NCI-H748 (cell line): Measurements from ENCODE around the gene FAM53A.

Experiments used
- DNase-seq: peaks from one replicate; lab custom pipeline; 2025; ENCODE audit not compliant: unreplicated experiment; lab: John Stamatoyannopoulos, UW

FAM53A gene

DNA sequence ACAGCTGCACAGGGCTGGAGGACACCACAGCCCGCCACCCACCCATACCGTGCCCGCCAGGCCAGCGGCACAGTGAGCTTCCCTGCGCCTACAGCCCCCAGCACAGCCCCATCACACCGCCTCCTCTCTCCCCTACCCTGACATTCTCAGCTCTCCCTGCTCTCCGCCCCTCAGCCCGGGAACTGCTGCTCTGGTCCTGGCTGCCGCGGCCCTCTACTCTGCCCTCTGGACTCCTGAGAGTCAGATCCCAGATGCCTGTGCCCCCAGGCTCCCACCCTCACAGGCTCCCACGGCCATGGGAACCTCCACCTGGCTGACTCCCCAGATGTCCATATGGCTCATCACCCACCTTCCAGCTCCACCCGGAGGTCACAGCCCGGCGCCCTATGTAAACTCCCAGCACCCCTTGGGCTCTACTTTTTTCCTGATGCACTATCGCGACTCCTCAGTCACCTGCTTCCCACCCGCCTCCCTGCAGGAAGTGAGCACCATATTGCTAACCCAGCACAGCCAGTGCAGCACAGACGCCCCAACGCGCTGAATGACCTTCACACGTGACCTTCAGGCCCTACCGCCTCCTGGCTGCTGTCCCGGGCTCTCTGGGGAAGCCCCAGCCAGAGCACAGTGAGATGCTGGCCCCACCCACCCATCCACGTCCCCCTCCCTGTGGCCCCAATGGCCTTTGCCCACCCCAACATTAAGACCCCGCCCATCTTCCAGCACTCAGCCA is 23.0 kb downstream of the FAM53A start:
- no peak for DNase-seq

DNA sequence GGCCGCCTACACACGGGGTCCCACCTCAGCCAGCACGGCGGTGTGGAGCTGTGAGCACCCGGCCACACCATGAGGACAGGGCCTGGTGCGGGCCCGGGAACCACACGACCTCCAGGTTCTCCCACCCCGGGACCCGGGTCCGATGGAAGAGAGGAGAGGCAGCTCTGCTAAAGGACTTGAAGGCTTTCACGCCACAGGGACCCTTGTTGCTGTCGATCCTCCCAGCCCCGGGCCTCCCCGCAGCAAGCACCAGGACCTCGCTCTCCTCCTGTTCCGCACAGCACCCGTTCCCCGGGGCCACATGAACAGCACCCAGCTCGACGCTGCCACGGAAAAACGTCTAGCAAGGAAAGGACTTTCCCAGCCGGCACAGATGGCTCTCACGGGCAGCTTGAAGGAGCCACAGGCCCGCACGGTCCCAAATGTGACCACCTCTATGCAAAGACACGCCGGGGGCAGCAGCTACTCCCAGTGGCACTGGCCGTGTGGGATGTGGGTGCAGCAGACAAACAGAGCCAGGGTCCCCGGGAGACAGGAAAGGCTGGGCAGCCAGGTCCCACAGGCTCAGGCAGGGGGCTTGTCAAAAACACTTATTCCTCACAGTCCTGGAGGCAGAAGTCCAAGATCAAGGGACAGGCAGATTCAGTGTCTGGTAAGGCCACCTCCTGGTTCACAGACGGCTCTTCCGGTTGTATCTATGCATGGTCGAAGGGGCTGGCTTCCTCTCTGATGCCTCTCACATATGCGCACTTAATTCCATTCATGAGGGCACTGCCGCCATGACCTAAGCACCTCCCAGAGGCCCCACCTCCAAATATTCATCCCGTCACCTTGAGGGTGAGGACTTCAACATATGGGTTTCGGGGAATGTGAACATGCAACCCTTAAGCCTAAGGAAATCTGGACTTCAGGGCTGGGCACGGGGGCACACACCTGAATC is 24.7 kb downstream of the FAM53A start:
- no peak for DNase-seq

DNA sequence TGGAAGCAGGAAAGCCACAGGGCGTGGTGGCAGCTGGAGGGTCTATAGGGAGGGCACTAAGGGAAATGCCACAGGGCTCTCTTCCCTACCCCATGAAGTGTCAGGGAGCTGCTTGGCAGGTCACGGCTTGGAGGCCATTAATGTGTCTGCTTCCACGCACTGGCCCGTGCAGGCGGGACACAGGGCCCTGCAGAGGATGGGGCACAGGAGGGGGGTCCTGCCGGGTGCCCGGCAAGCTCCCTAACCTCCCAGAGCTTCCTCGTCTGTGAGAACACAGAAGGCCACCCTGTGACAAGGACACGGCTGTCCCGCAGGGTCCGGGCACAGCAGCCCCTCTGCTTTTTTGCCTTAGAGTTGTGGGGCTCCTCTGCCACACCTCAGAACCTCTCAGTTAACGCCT is 25.5 kb downstream of the FAM53A start:
- DNase-seq: no peak

DNA sequence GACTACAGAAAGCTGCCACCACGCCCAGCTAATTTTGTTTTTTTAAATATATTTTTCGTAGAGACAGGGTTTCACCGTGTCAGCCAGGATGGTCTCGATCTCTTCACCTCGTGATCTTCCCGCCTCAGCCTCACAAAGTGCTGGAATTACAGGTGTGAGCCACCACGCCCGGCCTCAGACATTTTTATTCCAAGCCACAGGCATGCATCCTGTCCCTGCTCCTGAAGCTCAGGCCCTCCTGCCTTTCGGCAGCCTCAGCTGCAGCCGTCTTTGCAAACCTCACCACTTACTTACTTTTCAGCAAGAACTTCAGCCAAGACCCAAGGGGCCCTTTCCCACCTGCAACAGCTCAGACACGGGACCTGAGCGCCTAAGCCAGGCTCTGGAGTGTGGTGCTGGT is 26.0 kb downstream of the FAM53A start:
- DNase-seq: no peak

DNA sequence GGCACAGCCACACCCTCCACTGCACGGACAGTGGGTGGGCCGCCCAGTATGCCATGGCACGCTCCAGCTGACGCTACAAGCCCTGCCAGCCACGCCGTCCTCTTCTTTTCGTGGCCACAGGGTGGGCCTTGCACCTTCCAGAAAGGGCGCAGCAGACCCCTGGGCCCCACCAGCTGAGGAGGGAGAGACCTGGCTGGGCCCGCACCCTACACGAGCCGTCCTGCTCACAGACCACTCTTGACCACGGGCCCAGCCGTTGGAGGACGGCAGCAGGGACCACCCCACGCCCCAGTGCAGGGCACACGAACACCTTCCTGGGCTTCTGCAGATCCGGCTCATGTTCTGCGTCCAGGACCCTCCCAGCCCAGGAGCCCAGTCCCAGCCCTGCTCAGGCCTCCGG is 27.1 kb downstream of the FAM53A start:
- DNase-seq: no peak

DNA sequence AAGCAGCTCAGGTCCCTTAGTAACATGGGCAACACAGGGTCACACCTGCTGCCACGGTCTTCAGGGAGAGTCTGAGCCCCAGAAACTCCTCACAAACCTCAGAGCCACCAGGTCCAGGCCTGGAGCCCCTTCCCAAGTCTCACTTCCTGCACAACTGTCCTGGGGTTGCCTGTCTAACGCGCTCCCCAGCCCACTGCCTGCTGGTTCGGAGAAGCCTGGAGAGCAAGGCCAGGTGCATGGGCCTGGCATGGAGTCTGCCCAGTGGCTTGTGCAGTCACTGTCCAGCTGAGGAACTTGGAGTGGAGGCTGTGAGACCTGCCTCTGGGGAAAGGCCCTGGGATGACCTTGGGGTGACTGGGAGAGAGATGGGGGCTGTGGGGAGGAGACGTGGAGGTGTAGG is 28.0 kb downstream of the FAM53A start:
- no peak for DNase-seq

DNA sequence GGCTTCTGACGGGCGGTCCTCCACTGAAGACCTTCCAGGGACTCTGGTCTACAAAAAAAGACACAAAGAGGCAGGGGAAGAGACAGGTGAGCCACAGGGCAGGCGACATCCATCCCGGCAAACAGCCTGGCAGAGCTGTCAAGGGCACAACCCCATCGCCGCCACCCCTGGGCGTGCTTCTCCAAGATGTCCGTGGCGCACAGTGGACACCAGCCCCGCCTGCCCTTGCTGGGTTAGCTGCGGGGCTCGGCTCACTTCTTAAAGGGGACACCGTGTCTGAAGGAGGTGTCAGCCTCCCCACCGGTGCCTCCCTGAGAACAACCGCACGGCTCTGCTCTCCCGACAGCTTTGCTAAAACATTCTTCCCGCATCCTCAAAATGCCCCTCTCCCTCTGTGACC is 28.4 kb downstream of the FAM53A start:
- no peak for DNase-seq

DNA sequence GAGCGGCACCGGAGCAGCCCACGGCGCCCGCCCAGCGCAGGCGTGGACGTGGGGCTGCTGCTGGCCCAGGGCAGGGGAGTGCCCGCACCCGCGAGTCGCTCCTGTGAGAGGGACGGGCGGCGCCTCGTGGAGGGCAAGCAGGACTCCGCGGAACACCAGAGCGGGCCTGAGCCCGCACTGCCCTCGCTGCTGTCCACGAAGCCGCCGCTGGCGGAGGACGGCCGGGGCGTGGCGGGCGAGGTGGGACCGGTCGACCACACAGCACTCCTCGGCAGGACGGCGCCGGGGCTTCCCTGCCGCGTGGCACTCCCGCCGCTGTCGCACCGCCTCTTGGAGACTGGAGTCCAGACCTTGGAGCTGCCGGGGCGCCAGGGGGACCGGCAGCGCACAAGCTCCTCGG is 29.0 kb downstream of the FAM53A start:
- no peak for DNase-seq

DNA sequence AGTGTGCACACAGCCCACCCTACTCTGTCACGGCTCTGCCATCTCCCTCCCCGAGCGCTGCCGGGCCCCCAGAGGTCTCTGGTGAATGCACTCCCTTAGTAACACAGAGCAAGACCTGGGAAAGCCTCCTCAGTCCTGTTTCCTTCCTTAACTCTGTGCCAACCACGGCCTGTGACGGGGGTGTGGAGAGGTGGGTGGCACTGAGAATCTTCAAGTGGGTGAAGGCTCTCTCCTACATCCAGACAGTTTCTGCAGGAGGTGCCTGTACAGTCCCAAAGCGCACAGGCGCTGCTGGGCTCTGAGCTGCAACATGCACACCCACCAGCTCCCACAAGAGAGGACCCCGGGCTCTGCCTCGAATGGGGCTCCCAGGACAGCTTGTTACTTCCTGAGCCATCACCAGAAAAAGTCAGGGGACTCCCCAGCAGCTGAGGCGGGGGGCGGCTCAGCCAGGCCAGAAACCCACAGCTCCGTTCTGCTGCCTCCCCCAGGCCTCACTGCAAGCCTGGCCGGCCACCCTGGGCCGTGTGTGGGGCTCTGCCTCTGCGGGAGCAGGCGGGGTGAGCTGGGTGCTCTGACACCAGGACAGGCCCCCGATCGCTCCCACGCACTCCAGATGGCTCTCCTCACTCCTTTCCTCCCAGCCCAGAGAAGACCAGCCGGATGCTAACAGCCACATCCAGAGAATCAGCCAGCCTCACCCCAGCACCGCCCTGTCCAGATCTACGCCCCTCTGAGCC is 29.7 kb downstream of the FAM53A start:
- no peak for DNase-seq

DNA sequence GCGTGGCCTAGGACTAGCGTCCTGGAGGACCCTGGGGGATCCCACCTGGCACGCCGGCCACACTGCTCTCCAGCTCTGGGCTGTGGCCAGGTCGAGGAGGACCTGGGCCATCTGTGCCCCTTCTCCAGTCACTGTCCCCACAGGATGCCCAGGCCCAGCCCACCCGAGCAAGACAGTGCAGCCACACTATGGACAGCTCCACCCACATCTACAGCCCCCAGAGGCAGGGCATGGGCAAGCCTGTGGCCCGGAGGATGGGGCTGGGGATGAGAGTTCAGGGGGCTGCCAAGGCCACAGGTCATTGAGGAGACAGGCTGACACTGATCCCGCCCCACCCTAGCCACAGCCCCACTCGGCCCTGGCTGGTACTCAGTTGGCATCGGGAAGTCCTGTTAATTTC is 30.3 kb downstream of the FAM53A start:
- DNase-seq: no peak

DNA sequence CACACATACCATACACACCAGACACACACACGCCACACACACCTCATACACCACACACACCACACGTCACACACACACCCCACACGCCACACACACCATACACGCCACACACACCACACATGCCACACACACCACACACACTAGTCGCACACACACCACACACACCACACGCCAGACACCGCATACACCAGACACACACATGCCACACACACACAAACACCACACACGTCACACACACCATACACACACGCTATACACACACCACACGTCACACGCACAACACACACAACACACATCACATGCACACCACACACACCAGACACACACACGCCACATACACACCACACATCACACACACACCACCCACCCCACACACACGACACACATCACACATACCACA is 32.0 kb downstream of the FAM53A start:
- no peak for DNase-seq

DNA sequence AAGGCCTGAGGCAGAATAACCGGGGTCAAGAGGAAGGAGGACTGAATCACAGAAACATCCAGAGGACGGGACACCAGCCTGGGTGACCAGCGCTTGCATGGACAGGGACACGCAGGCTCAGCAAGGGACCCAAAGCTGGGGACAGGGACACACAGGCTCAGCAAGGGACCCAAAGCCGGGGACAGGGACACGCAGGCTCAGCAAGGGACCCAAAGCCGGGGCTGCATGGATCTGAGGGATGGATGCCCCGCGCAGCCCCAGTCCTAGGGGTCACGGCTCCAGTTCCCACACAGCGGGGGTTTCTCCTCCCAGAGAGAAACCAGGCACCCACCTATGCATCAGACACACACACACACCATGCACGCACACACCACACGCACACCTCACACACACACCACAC is 32.5 kb downstream of the FAM53A start:
- no peak for DNase-seq

DNA sequence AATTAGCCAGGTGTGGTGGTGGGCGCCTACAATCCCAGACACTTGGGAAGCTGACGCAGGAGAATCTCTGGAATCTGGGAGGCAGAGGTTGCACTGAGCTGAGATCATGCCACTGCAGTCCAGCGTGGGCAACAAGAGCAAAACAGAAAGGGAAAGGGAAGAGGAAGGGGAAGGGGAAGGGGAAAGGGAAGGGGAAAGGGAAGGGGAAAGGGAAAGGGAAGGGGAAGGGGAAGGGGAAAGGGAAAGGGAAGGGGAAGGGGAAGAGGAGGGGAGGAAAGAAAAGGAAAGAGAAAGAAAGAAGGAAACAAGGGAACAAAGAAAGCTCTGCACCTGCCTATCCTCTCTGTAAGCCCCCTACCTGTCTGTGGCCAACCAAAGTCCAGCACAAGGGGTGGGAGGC is 35.2 kb downstream of the FAM53A start:
- DNase-seq: no peak

DNA sequence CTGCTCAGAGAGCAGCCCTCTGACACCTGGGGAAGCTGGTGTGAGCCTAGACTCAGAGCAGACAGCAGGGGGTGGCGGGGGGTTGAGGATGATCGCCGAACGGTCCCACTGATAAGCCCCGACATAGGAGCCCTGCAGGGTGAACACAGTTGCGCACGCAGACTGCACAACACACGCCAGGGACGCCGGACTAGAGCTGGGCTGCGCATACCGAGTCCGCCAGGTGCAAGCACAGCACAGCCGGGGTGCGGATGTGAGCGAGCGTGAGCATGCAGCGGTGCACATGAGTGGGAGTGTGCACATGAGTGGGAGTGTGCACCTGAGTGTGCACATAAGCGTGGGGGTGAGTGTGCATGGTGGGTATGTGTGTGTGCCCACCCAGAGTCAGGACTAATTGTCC is 36.7 kb downstream of the FAM53A start:
- DNase-seq: no peak

DNA sequence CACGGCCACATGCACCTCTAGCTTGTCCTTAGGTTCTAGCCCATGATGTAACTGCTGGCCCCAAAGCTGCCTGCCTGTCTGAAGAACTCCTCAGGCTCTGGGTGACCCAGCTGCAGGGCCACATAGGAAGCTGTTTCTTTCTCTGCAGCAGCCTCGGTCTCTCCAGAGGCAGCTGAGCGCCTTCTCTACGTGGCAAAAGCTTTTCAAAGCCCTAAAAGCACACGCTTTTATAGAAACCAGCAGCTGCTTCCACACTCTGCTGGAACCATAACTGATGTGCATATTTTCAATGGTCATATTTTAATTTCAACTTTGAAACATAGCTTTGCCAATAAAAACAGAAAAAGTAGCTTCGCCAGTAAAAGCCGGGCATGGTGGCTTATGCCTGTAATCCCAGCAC is 37.4 kb downstream of the FAM53A start:
- DNase-seq: no peak

DNA sequence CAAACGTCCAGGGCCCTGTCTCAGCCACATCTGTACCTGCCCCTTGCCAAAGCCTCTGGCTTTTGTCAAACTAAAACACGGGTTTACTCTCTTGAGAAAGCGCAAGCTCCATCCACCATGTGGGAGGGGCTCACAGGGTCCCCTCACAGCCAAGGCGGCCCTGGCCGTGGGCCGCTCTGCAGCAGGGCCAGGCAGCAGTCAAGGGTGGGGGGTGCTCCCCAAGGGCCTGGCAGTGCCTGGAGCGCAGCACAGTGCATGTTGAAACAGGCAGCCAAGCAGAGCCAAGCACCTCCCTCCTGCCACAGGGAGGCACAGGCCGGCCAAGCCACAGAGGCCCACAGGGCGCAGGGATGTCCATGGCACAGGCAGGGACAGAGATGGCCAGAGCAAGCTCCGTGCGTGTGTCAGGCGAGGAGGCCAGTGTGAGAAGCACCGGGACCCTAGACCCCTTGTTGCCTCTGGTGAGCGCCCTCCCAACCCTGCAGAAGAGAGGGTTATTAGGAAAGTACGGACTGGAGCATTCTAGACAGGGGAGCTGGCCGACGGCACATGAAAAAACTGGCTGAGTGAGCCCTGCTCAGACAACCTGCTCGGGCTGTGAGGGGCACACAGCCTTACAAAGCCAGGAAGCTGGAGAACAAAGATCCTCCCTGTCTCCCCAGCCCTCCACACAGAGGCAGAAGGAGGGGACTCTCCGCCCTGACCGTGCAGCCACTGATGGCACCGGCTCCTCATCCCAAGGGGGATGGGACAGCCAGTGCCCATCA is 39.0 kb downstream of the FAM53A start:
- no peak for DNase-seq

DNA sequence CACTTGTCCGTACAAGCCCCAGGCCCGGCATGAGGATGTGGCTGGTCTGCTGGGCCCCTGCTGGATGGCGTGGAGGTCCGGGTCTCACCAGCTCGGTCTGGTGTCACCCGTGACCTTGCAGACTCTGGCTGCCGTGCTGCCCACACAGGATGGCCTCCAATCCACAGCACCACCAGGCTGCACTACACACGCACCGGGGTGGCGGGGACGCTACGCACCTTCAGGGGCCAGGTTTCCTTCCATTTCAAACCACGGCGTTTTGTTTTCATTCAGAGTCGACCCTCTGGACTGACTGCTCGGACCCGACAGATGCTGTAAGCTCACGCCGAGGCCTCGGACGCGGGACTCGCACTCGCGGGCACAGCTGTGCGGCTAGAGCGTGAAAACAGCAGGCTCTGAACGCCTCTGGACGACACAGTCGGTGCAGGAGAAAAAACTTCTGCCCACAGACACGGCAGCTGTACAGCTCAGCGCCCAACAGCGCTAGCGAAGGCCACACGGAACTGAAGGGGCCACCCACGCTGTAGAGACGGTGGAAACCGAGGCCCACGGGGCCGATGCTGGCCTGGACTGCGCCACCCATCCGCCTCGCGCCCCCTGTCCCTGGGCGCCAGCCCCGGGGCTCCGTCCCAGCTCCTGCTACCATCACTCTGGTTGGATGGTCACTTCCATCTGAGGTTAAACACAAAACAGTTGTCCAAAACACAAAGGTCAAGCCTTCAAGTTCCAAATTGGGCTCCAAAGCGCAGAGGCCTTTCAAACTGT is 40.0 kb downstream of the FAM53A start:
- no peak for DNase-seq

DNA sequence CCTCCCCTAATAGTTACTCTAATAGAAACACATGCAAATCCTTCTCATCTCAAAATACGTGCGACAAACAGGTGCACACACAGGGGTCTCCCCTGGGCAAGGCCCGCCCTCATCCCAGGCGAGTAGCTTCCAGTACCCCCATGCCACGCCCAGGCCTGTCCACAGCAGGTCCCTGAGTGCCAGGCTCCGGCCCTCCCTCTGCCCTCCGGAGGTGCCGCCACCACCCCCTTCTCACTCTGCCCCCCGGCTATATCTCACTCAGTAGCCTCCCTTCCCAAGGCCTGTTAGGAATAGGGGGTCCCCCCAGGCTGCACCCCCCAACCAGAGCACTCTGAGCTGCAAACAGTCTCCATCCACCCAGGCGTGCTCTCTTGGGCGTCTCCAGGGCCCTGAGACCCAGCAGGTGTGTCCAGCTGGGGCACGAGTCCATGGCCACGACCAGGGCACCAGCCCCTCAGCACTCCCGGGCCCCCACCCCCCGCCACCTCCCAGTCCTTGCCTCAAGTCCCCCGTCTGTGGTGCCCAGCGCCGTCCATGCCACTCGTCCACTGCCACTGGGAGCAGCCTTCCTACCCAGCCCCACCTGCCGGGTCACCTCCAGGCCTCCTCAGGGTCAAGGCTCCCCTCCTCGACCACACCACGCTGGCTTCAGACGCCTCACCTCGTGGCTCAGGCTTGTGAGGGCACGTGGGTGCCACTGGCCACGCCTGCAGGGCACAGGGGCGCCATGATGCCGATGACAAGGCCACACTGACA is 41.7 kb downstream of the FAM53A start:
- DNase-seq: no peak

DNA sequence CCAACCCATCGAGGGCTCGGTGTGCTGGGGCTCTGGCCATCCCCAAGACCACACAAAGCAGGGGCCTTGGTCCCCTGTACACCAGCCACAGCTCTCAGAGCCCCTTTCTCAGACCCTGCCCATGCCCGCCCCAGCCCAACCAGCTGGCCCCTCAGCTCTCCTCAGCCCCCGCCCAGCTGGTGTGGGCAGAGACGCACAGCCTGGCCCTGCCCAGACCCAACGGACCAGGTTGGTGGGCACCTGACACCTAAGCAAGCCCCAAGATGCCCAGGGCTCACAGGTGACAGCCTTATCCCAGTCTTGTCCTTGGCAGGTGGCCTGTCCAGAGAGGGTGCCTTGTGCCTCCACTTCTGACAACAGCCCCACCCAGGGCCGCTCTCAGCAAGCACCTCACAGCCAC is 42.4 kb downstream of the FAM53A start:
- DNase-seq: no peak
